Endothelial cell of umbilical vein (primary cell): ENCODE measurements around the gene ENC1. TPM values are rescaled to one million over a fixed set of nuclear protein-coding genes. Genes with fewer than 3 reads are reported as not detected.

Source experiments
- BruUV-seq: library from RNA; stranded (reverse); fragments of 400-500 nt; replicated peaks from 2 replicates; lab custom pipeline; 2021; lab: Mats Ljungman, UMichigan
- CTCF ChIA-PET: fragments of 300-600, 350-600 bp; sonication (Branson Sonifier 250); formaldehyde crosslinking; loops from one replicate; lab custom pipeline; 2021; ENCODE audit warnings: antibody characterized with exemption, inconsistent platforms; lab: Charles Lee
- POLR2A ChIA-PET: fragments of 300-600, 350-600 bp; sonication (Branson Sonifier 250); formaldehyde crosslinking; loops from one replicate; lab custom pipeline; 2021; ENCODE audit warnings: antibody characterized with exemption, inconsistent platforms; lab: Charles Lee
- DNase-seq: peaks from one replicate; pipeline ENCODE4 v3.0.0-alpha.2; 2011; ENCODE audit warnings: low read depth, low spot score
- FAIRE-seq: peaks from 2 replicates; lab custom pipeline; 2011; peaks lifted over from hg19 to GRCh38; lab: Jason Lieb, UNC
- H2AFZ ChIP-seq: 2 replicates; pipeline ENCODE4 v1.6.0; 2012; ENCODE audit warnings: low read depth, low read length, control low read depth, inconsistent platforms
- H3K27ac ChIP-seq: 2 replicates; pipeline ENCODE4 v1.5.1; 2011; ENCODE audit warnings: low read depth, mild to moderate bottlenecking, control low read depth, low read length, moderate library complexity; ENCODE audit not compliant: insufficient read depth
- H3K27me3 ChIP-seq, 2 experiments: 2 replicates each; pipeline versions ENCODE4 v1.6.0 to v1.6.1; 2011; ENCODE audit warnings: low read length in 2 of 2, mixed read lengths in 1 of 2; ENCODE audit not compliant: control insufficient read depth in 2 of 2, insufficient read depth in 2 of 2
- H3K36me3 ChIP-seq, 2 experiments: 2 replicates in 1 of 2; 3 replicates in 1 of 2; pipeline ENCODE4 v1.5.1; 2011; ENCODE audit warnings: low read length in 2 of 2, mild to moderate bottlenecking in 1 of 2, moderate library complexity in 1 of 2; ENCODE audit not compliant: control insufficient read depth in 2 of 2, insufficient read depth in 2 of 2; ENCODE audit errors: extremely low read depth in 1 of 2
- H3K4me1 ChIP-seq: 3 replicates; pipeline ENCODE4 v1.5.1; 2011; ENCODE audit warnings: mild to moderate bottlenecking, low read length; ENCODE audit not compliant: control insufficient read depth, insufficient read depth; ENCODE audit errors: extremely low read depth
- H3K4me2 ChIP-seq: 2 replicates; pipeline ENCODE4 v1.6.1; 2011; ENCODE audit warnings: low read length, control low read depth, mixed read lengths; ENCODE audit not compliant: insufficient read depth
- H3K4me3 ChIP-seq, 3 experiments: fragments of 200-600 bp in 1 of 3; sonication (generic), shearing (Covaris generic) in 1 of 3; replicated peaks in 1 of 3; 2 replicates each; pipeline ENCODE4 v1.5.1; 2011 to 2016; ENCODE audit warnings: control low read depth in 3 of 3, low read length in 3 of 3, mild to moderate bottlenecking in 2 of 3, inconsistent platforms in 1 of 3, low read depth in 1 of 3, moderate library complexity in 1 of 3; ENCODE audit not compliant: insufficient read depth in 1 of 3
- H3K79me2 ChIP-seq: 2 replicates; pipeline ENCODE4 v1.6.0; 2012; ENCODE audit warnings: low read length, inconsistent platforms; ENCODE audit not compliant: control insufficient read depth, insufficient read depth
- H3K9ac ChIP-seq: replicated peaks from 2 replicates; pipeline ENCODE3; 2011; ENCODE audit warnings: low read length, control low read depth; ENCODE audit not compliant: insufficient read depth; ENCODE audit errors: extremely low read depth
- H3K9me1 ChIP-seq: replicated peaks from 3 replicates; pipeline ENCODE4 v1.6.0; 2011; ENCODE audit warnings: mild to moderate bottlenecking, low read length; ENCODE audit not compliant: control insufficient read depth, insufficient read depth; ENCODE audit errors: extremely low read depth
- H3K9me3 ChIP-seq: replicated peaks from 2 replicates; pipeline ENCODE4 v1.5.1; 2012; ENCODE audit warnings: low read length, inconsistent platforms; ENCODE audit not compliant: control insufficient read depth, insufficient read depth
- H4K20me1 ChIP-seq: replicated peaks from 2 replicates; pipeline ENCODE3; 2011; ENCODE audit warnings: mild to moderate bottlenecking, low read length; ENCODE audit not compliant: control insufficient read depth, insufficient read depth; ENCODE audit errors: extremely low read depth
- CTCF ChIP-seq, 2 donors: IDR thresholded peaks; 1 replicate in 1 of 2; 2 replicates in 1 of 2; pipeline ENCODE4 v1.5.1; 2011; ENCODE audit warnings: low read length in 2 of 2, mild to moderate bottlenecking in 2 of 2, moderate library complexity in 2 of 2, control low read depth in 1 of 2, inconsistent platforms in 1 of 2, low read depth in 1 of 2; ENCODE audit not compliant: insufficient read depth in 1 of 2; ENCODE audit errors: extremely low read depth in 1 of 2
- EZH2 ChIP-seq: IDR thresholded peaks from 2 replicates; pipeline ENCODE4 v1.6.1; 2012; ENCODE audit warnings: borderline replicate concordance, low read depth, mild to moderate bottlenecking, moderate library complexity, low read length, inconsistent platforms; ENCODE audit not compliant: severe bottlenecking
- FOS ChIP-seq: IDR thresholded peaks from 2 replicates; pipeline ENCODE4 v1.6.1; 2011; ENCODE audit warnings: mild to moderate bottlenecking, low read length, moderate library complexity, borderline replicate concordance; ENCODE audit not compliant: insufficient read depth
- GATA2 ChIP-seq: IDR thresholded peaks from 2 replicates; pipeline ENCODE4 v1.7.0; 2011; ENCODE audit warnings: low read depth, mild to moderate bottlenecking, moderate library complexity, mixed read lengths, low read length; ENCODE audit not compliant: insufficient read length, insufficient read depth
- JUN ChIP-seq: IDR thresholded peaks from 2 replicates; pipeline ENCODE4 v1.6.1; 2011; ENCODE audit warnings: borderline replicate concordance, low read depth; ENCODE audit not compliant: insufficient read length, insufficient read depth
- MAX ChIP-seq: IDR thresholded peaks from 2 replicates; pipeline ENCODE4 v1.6.1; 2011; ENCODE audit not compliant: insufficient read depth, insufficient read length
- MYC ChIP-seq: IDR thresholded peaks from one replicate; pipeline ENCODE4 v1.6.1; 2011; ENCODE audit warnings: mild to moderate bottlenecking, low read depth, low read length
- POLR2A ChIP-seq: IDR thresholded peaks from 2 replicates; pipeline ENCODE4 v1.6.1; 2012; ENCODE audit warnings: low read depth, mild to moderate bottlenecking, control low read depth, low read length
- POLR2AphosphoS5 ChIP-seq: IDR thresholded peaks from 2 replicates; pipeline ENCODE4 v1.6.1; 2012; ENCODE audit warnings: low read depth, mild to moderate bottlenecking, control low read depth, low read length, moderate library complexity; ENCODE audit not compliant: insufficient read depth
- dilution Hi-C: fragments of 300-500 bp; cut with MboI; formaldehyde crosslinking; loops from one replicate; pipeline ENCODE4 v1.15.0; 2019; ENCODE audit warnings: low sequenced_read_pairs; ENCODE audit not compliant: extremely low pct_ligation_motif_present
- intact Hi-C: fragments of 100-400 bp; cut with micrococcal nuclease; formaldehyde crosslinking; loops from one replicate; pipeline ENCODE4 v1.10.0; 2022
- polyA plus RNA-seq, 4 experiments: library from polyadenylated mRNA; depleted of rRNA in 3 of 4; stranded (reverse) in 3 of 4; unstranded in 1 of 4; fragments of >200 nt; gene quantifications; 2 replicates each; pipeline versions ENCODE4 v1.2.1 to v1.2.3, GENCODE V29; 2011 to 2012; ENCODE audit warnings: missing spikeins in 1 of 4
- total RNA-seq: library from RNA; stranded (reverse); gene quantifications from 2 replicates; pipeline ENCODE4 v1.2.3, GENCODE V29; 2021

Gene ENC1
- total and polyA plus RNA-seq, 2 donors (not counting 3 experiments of a cell fraction or from before 2014, with no cell fraction given) = 42.2 to 53.3 TPM

GRCh38 chr5:74603376-74603775 is 37.2 kb downstream of the ENC1 start:
- Histone ChIP-seq H3K79me2 (no peaks in the 10 kb centered on the region), H2AFZ (no peak overlapping the region), H3K36me3 (no peaks in the 10 kb centered on the region), H3K27ac (no peak overlapping the region), H3K9me3 (no peaks in the 10 kb centered on the region), H3K9ac (no peak overlapping the region), H4K20me1 (no peaks in the 10 kb centered on the region), H3K9me1 (no peaks in the 10 kb centered on the region), H3K4me3 (no peak overlapping the region), H3K4me2 (no peak overlapping the region), H3K27me3 (no peaks in the 10 kb centered on the region), H3K4me1 (no peaks in the 10 kb centered on the region)
- ChIA-PET POLR2A (no interaction called here), CTCF (no interaction called here)
- intact Hi-C loops (no loop called here), dilution Hi-C loops (no loop called here)
- BruUV-seq = no TSS peak
- DNase-seq (no peak), FAIRE-seq (no peak)
- TF ChIP-seq CTCF (IDR thresholded peaks at IDR 0.05; ENCODE audit: extremely low read depth in 1 of 2, insufficient read depth in 1 of 2, low read depth in 1 of 2, low read length in 2 of 2) (no peak), MYC (no peak), POLR2A (no peak), MAX (no peak), JUN (no peak), FOS (no peak), POLR2AphosphoS5 (no peak), EZH2 (no peak), GATA2 (no peak)
